Sigmoid colon (tissue), 4 donors: ENCODE results near the gene SPRR1A.

Experiments used
- POLR2AphosphoS5 ChIP-seq, 4 donors: sonication (generic); formaldehyde crosslinking; IDR thresholded peaks; one replicate each; pipeline ENCODE4 v1.6.1; 2017; ENCODE audit warnings: antibody characterized with exemption in 4 of 4
- TF ChIP-seq, protein P1 (sequence below), 4 experiments: fragments of 450-650 bp in 3 of 4; fragments of 200-600 bp in 1 of 4; IDR thresholded peaks; one replicate each; pipeline ENCODE4 v1.5.1; 2016 to 2019; ENCODE audit warnings: antibody characterized with exemption in 4 of 4, mild to moderate bottlenecking in 3 of 4, moderate library complexity in 2 of 4

DNA sequence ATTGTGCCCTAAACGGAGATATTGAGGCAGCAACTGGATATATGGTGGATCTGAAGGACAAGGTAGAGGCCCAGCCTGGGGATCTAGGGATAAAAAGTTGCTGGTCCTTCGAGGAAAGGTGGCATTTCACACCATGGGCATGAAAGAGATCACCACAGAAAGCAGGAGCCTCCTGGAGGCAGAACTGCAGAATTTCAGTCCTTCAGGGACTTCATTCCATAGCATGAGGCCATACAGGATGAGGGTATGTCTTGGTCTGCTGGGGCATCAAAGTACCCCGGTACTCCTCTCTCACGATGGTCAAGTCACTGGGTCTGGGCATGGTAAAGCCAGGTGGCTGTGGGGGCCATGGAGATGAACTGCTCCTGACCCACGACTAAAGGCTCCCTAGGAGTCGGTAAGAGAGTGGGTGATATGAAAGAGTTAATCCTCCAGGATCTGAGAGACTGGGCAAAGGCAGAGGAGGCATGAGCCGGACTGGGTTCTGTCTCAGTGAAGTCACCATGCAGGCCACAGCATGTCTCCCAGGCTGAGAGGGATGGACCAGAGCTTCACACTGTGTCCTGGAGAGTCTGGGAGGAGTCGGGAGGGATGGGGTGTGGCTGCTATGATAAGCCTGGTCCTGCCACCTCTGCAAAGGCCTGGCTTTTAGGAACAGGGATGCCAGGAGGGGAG, 42.7 kb upstream of the SPRR1A start:
- TF ChIP-seq, protein P1, sequence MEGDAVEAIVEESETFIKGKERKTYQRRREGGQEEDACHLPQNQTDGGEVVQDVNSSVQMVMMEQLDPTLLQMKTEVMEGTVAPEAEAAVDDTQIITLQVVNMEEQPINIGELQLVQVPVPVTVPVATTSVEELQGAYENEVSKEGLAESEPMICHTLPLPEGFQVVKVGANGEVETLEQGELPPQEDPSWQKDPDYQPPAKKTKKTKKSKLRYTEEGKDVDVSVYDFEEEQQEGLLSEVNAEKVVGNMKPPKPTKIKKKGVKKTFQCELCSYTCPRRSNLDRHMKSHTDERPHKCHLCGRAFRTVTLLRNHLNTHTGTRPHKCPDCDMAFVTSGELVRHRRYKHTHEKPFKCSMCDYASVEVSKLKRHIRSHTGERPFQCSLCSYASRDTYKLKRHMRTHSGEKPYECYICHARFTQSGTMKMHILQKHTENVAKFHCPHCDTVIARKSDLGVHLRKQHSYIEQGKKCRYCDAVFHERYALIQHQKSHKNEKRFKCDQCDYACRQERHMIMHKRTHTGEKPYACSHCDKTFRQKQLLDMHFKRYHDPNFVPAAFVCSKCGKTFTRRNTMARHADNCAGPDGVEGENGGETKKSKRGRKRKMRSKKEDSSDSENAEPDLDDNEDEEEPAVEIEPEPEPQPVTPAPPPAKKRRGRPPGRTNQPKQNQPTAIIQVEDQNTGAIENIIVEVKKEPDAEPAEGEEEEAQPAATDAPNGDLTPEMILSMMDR (IDR thresholded peaks at IDR 0.05) = no peak
- TF ChIP-seq POLR2AphosphoS5 (IDR thresholded peaks at IDR 0.05) = no peak
